HFF-Myc (cell line): ENCODE data around the gene GPR101.

ENCODE experiments used
- DNase-seq: peaks from one replicate; pipeline ENCODE4 v3.0.0-alpha.2; 2011; ENCODE audit warnings: low read depth; ENCODE audit errors: extremely low read depth
- H3K4me3 ChIP-seq: replicated peaks from 2 replicates; pipeline ENCODE4 v1.5.1; 2011; ENCODE audit warnings: low read depth, mild to moderate bottlenecking, control low read depth, low read length
- TF ChIP-seq, protein P1 (sequence below): IDR thresholded peaks from 2 replicates; pipeline ENCODE4 v1.5.1; 2012; ENCODE audit warnings: mild to moderate bottlenecking, low read depth, low read length, control low read depth; ENCODE audit errors: missing control alignments

The GPR101 gene

DNA sequence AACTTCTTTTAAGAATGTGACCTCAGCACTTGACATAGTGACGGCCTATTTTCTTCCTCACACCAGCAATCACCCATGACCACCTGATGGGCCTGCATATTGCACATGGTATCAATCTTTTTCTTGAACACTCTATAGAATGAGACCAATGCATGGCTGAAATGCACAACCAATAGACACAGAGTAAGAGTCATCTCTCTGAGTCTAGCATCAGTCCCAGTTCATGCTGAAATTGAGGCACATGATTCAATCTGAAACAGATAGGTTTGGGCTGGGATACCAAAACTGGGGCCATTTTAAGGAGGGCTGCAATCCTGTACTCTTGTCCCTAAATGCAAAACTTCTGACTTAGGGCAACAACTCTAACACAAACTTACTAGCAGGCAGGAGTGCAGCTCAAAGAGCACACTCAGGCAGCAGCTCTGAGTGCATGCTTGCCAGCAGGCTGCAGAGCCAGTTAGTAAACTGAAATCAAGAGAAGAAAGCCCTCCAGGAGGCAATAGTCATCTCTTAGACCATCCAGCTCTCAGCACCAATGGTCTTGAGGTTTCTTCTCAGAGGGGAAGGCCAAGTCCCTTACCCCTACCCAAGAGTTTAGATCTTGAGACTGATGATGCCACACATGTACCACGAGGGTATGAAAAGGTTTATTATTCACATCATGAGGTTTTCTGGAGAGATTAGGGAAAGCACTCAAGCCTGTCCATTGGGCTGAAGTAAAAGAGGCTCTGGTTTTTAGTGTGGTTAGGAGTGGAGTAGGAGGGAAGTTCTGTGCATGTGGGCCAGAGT lies 24.7 kb upstream of the GPR101 start:
- TF ChIP-seq, protein P1, sequence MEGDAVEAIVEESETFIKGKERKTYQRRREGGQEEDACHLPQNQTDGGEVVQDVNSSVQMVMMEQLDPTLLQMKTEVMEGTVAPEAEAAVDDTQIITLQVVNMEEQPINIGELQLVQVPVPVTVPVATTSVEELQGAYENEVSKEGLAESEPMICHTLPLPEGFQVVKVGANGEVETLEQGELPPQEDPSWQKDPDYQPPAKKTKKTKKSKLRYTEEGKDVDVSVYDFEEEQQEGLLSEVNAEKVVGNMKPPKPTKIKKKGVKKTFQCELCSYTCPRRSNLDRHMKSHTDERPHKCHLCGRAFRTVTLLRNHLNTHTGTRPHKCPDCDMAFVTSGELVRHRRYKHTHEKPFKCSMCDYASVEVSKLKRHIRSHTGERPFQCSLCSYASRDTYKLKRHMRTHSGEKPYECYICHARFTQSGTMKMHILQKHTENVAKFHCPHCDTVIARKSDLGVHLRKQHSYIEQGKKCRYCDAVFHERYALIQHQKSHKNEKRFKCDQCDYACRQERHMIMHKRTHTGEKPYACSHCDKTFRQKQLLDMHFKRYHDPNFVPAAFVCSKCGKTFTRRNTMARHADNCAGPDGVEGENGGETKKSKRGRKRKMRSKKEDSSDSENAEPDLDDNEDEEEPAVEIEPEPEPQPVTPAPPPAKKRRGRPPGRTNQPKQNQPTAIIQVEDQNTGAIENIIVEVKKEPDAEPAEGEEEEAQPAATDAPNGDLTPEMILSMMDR: no peak
- no peak for DNase-seq
- no peak overlapping the region for H3K4me3 ChIP-seq

DNA sequence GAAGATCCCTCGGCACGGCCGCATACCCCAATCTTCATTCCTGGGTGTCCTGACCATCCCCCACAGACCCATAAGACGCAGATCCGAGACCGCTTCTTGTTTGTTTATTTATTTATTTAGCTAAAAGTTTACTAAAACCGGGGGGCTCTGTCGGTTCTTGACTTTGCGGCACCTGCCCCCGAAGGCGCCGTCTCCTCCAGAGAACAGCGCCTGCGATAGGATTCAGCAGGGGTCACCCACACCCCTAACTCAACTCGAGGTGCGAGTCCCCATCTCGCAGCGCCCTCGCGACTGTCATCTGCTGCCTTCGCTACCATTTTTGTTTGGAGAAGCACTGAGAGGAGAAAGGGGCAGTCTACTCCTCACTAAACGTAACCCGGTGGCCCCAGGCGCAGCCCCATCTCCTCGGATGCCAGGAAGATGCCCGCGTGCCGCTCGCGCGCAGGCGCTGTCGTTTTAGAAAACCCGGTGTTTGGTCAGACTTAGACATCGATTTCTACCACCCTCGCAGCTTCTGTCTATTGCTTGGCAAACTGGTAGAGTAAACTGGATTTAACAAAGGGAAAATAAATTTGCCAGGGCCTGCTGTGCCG lies 18.9 kb upstream of the GPR101 start:
- peak overlapping the region; percentile 30 for H3K4me3 ChIP-seq
- no peak for DNase-seq
- TF ChIP-seq, protein P1: no peak

DNA sequence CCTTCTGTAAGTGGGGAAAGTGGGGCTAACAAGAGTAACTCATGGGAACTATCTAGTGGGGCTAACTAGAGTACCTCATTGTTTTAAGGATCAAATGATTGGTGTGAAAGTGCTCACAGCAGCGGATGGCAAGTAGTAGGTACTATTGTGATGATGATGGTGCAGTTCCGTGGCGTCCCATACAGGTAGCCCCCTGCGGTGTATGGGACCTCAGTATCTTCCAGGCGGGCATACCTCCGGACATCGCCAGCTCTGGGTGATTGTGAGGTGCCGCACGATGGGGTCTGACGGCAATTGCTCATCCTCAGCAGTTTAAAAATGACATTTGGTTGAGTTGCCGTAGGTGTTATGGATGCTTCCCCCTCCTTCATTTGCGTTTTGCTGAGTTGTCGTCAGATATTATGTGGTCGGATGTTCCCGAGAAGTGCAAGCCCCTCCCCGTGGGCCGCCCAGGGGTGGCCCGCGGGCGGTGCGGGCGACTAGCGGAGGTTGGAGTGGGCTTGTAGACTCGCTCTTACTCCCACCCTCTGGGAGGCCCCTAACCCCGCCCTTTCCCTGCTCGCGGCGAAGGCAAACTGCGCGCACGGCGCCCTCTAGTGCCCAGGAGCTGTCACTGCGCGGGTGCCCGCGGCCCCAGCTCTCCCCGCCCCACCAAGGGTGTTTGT lies 18.3 kb upstream of the GPR101 start:
- DNase-seq: peak; percentile 0
- H3K4me3 ChIP-seq: peak overlapping the region; percentile 30
- TF ChIP-seq, protein P1: peak; percentile 69

DNA sequence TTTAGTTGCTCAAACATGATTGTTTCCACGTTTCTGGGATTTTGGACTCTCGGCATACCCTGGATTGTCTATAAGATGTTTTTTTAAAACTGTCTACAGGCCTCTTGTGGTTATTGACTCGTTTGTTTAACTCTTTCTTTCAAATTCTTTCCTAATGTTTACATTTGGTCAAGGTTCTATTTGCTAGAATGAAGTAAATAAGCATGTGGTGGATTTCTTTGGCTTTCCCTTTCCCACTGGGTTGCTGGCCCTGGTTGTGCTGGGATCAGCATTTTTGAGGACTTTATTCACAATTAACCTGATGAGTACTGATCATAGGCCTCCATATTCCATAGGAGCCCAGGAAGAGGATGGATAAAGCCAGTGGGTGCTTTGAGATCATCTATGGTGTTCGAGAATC lies 11.1 kb upstream of the GPR101 start:
- H3K4me3 ChIP-seq: no peak overlapping the region
- no peak for DNase-seq
- TF ChIP-seq, protein P1: no peak

DNA sequence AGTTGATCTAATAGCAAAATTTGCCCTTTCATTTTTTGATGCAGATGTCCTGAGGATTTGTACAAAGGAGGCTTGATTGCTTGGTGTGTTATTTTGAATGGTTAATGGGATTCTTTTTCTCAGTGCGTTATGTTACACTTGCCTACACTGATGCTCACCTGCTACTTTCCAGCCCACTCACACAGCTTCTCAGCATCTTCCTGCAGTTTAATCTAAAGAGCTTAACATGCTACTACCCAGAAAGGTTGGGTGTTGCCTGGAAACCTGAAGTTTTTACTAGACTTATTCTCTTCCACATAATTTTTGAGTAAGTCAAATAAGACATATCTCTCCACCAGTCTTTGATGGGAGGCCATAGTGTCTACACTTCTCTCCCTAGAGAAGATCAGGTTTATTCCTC lies 9.9 kb upstream of the GPR101 start:
- no peak overlapping the region for H3K4me3 ChIP-seq
- no peak for DNase-seq
- TF ChIP-seq, protein P1: no peak

DNA sequence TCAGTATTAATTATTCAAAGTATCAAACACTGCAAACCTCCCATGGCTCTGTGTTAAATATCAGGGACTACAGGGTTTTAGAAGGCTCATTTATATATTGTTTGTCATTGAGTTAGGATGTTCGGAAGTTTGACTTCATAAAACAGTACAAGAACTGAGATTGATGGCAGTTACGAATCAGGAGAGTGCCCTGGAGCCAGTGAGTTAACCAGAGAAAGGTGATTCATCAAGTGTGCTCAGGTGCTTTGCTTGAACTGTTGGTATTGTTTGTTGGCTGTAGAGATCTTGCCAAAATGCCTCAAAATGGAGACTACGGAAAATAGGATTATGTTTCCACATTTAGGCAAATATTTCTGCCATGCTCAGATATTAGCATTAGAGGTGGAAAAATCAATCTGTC lies 7.5 kb upstream of the GPR101 start:
- no peak overlapping the region for H3K4me3 ChIP-seq
- TF ChIP-seq, protein P1: no peak
- DNase-seq: no peak
